ENCODE data around the gene SH3PXD2A.
A peak's percentile ranks its signal among the peaks of the same experiment; 100 is the strongest.

Gene SH3PXD2A

GRCh38 chr10:103659674-103660363 lies 195.6 kb downstream of the SH3PXD2A start:
- peak; percentile 83 for DNase-seq

DNA sequence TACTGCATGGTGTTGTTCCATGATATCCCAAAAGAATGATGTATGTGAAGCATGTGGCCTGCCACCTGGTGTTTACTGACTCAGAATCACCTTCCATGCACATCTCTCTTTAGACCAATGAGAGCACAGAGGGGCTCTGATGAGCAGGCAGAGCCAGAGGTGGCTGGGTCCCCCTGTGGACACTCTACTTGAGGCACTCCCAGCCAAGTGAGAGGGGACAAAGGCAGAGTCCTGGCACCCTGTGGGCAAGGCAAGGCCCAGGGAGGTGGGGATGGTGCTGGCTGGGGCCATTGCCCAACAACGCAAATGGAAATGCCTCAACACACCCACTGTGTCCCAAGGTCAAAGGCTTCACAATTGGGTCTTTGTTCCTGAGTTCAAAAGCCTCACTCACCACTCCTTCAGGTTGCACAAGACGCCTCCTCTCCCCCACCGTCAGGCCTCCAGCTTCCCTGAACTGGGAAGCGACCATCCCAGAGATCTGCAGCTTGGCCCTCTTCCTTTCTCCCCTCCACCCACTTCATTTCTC lies 197.3 kb downstream of the SH3PXD2A start:
- DNase-seq, result no peak

GRCh38 chr10:103657061-103657591 lies 198.2 kb downstream of the SH3PXD2A start:
- no peak for DNase-seq

DNA sequence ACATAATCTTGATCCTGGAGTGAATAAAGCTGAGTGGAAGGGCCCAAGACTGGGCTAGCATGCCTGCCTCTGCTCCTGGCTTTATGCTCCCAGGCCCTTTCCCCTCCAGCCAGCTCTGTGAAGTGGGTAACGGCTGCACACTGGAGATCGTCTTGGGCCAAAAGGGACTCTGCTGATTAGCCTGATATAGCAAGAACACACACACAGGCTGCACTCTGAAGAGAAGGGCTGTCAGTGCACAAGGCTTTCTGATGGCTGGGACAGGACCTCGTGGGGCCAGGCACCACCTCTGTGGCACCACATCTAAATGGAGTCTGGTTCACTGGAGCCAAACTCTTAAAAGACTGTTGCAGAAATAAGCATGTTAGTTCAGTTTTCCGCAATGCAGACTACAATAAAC lies 200.5 kb downstream of the SH3PXD2A start:
- DNase-seq, result no peak

GRCh38 chr10:103653581-103654037 lies 201.8 kb downstream of the SH3PXD2A start:
- DNase-seq, result no peak

- DNase-seq, result no peak
These were observed 202.6 kb downstream of the SH3PXD2A start for GRCh38 chr10:103652599-103653281.

- no peak for DNase-seq
These were observed 203.4 kb downstream of the SH3PXD2A start for GRCh38 chr10:103651783-103652476.

DNA sequence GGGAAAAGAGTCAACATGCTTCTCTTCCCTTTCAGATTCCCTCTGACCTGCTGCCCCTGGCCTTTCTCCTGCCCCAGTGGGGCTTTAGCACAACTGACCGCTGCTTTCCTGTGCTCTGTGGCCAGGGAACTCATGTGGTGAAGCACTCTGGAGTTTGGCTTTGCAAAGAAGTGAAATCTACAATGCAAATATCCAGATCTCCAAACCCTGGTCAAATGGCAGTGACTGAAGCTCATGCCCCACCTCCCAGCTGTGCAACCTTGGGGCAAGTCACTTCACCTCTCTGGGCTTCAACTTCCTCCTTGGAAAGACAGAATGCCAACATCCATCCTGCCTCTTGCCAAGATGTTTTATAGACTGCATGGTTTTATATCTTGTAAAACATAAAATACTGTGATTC lies 204.0 kb downstream of the SH3PXD2A start:
- DNase-seq, result no peak

DNA sequence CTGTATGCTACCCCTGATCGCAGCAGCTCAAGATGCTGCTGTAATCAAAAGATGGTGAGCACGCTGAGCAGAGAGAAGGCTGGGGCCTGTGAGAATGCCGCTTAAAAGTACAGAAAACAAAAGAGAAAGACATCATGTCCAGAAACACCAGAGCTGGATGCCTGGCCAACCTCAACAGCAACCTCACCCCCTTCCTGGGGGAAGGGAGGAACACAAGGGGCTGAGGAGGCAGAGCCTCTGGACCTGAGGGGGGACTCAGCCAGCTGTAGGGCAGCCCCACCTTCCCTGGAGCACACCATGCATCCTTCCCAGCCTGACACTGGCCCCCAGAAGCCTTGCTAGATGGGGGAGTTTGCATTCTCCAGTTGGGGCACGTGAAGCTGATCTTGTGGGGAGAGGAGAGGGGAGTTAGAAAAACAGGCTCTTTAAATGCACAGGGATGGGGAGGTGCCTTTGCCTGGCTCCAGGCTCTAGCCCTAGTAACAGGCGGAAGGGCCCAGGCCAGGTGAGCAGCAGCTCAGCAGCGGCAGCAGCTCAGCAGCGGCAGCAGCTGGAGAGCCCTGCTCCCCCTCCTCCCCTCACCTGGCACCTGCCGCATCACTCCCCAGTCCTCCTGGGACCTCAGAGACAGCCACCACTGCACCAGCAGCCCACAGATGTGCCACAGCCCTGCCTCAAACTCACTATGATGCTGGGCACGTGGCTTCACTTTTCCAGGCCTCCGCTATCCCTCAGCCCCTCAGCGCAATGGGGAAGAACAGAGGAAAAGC lies 205.5 kb downstream of the SH3PXD2A start:
- DNase-seq, result no peak

DNA sequence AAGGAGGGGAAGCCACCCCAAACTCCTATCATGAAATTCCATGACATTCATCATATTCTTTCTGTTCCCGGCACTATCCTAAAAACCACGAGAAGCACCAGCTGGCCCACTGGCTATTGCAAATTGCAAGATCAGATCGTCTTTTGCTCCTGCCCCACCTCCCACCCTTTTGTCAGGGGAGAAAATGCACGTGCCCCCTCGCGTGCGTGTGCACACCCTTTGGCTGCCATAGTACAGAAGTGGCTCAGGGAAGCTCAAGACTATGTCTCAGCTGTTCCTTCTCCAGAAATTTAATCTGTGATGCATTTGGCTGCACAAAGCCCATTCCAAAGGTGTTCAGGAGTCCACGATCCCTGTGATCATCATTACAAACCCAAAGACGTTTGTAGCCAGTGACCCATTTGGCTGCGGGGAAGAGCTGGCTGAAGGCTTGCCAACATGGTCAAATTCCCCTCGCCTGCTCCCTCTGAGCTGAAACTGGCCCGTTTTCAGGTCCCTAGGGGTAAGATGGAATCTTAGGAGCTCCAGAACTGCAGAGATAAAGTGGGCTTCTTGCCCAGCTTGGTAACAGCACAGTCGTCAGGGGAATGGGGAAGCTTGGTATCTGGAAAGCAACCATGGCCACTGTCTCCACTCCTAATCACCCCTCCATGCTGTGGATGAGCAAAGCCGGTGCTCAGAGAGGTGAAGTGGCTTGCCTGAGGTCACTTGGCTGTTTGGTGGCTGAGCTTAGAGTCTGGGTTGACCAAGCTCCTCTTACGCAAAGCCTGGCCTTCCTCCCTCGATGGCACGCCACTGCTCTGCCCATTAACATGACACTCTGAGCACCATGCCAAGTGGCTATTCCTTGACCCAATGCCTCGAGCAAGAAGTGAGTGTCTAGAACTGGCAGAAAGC lies 206.5 kb downstream of the SH3PXD2A start:
- peak; percentile 51 for DNase-seq

GRCh38 chr10:103648251-103648635 lies 207.1 kb downstream of the SH3PXD2A start:
- peak; percentile 71 for DNase-seq

DNA sequence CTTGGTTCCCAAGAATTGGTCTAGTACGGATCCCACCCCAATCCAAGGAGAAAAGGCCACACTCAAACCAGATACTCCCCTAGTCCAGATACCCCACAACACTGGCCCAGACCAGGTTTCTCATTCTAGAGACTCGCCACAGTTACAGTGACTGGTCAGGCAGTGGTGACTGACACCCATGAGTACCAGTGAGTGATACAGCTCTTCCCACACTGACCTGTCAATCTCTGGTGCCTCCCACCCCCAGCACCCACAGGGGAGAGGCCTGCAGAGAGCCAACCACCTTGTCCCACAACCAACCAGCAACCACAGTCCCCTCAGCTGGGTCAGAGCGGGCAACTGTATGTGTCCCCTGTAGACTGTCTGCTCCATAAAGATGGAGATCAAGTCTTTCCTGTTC lies 209.1 kb downstream of the SH3PXD2A start:
- DNase-seq, result no peak

DNA sequence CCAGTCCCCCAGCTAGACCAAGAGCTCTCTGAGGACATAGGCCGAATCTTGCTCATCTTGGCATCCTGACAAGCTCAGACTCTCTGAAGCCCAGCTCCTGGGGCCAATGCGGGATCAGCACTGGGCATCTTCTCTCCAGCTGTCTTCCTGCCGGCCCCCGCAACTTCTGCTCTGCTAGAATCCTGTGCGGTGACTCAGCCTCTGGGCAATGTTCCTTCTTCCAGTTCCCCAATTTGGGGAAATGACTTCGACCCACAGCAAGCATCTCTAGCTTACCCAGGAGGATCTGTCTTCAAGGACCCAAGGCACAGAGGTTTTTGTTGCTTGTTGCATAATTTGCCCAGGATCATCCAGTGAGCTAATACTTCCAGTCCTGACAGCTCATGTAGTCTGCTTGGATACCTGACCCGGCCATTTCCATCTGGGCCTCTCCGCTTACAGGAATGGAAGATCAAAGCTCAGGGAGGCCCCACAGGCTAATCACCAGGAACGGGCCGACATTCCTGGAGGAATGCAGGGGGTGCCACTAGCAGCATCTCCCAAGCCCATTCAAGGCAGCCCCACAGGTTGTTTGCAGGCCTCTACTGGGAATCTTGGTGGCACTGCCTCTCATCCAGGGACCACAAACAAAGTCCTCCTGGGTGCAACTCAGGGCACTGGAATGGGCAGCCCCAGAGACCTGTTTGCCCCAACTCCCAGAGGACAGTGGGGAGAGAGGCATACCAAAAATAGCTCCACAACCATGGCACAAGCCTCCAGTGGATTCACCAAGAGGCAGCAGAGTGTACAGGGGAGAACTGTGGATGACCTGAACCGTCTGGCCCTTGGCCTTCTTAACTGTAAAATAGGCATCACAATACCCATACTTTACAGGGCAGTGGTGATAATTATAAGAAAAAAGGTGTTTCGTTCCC lies 210.0 kb downstream of the SH3PXD2A start:
- peak; percentile 68 for DNase-seq

GRCh38 chr10:103643381-103643780 lies 212.0 kb downstream of the SH3PXD2A start:
- DNase-seq, result no peak

DNA sequence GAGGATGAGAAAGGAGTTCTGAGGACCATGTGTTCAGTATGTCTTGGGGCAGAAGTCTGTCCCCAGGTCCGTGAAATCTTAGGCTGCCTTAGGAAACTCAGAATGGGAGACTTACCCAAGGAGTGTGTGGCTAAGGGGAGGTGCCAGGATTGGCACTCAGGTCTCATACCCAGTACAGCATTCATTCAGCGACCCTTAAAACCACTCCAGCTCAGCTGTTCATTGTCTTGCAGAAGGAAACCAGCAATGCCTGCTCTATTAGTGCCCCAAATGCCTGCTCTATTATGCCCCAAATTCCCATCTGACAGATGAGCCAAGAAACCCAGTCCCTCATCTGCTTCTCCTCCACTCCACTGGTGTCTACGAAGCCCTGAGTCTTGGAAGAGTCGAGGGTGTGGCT lies 214.1 kb downstream of the SH3PXD2A start:
- DNase-seq, result no peak

DNA sequence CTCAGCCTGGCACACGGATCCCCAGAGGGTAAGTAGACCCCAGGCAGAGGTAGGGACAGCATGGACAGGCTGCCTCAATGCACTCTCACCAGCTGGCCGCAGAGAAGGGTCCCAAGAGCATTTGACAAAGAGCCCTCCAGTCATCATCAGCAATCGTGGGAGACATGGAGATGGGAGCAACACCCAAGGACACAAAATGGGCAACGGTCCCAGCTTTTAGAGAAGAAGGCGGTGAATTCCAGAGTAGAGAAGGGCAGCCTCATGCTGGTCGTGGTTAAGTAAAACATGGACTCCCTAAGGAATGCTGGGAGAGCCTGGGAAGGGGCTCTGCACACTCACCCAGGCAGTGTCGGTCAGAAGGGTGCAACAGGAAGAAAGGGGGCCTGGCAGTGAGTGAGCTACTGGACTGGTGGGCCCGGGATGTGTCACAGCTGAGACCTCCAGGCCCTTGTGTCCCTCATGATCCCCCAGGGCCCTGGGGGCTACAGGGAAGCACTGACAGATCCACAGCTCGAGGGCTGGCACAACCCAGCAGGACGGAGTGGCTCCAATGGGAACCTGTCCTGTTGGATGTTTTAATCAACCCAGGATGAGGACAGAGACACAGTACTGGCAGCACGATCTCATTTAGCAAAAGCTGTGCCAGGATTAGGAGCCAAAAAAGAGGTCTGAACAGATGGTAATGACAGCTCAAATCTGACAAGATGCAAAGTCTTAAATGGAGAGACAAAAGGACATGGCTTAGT lies 214.8 kb downstream of the SH3PXD2A start:
- no peak for DNase-seq

DNA sequence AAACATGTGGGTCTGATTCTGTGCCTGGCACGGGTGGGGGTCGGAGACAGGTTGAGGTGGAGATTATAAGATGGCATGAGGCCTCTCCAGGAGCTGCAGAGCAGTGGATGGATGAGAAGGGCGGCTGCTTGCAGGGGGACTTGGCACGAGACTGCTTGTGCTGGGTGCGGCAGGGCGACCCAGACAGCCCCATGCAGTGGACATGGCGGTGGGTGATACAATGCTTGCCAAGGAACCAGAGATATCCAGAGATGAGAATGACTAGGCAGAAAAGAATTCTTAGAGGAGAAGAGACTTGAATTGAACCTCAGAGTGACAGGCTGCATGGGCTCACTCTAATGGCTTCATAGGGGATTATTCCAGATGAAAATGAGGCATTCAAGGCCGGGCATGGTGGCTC lies 216.4 kb downstream of the SH3PXD2A start:
- no peak for DNase-seq

- DNase-seq, result peak; percentile 91
These were observed 217.3 kb downstream of the SH3PXD2A start for GRCh38 chr10:103637927-103638557.

GRCh38 chr10:103637011-103637410 lies 218.4 kb downstream of the SH3PXD2A start:
- no peak for DNase-seq

Data from femur (tissue), 1 donor.